ENCODE results near the gene CHST7. TPM values are rescaled to one million over a fixed set of nuclear protein-coding genes. Genes with fewer than 3 reads are reported as not detected.

CHST7 gene
- total and polyA plus RNA-seq, 2 of the 8 experiments (the other 6 are each of a cell fraction or from before 2014, with no cell fraction given): 7.9 to 14.1 TPM

GRCh38 chrX:46576458-46576857 lies 2.9 kb downstream of the CHST7 start:
- no peak overlapping the region for H2AK5ac ChIP-seq (ENCODE audit: low read depth, low read length)
- H3K27me3 ChIP-seq (replicated peaks in 1 of 4; ENCODE audit: control insufficient read depth in 3 of 4, extremely low read depth in 1 of 4, insufficient read depth in 3 of 4, low read length in 3 of 4): no peaks in the 10 kb centered on the region; a peak in 1 of 7 replicates
- DNase-seq (ENCODE audit: low read depth in 1 of 2, low spot score in 2 of 2) (no peak), FAIRE-seq (no peak)
- no peak overlapping the region for H3K27ac ChIP-seq (ENCODE audit: low read depth, low read length)
- peak overlapping the region; percentile 64 to 81 (median 70); a peak in 5 of 8 replicates for H3K4me3 ChIP-seq (ENCODE audit: extremely low read depth in 1 of 4, insufficient read depth in 2 of 4, low read depth in 3 of 4, low read length in 4 of 4)
- no peak overlapping the region for H3K9ac ChIP-seq (replicated peaks in 1 of 4; ENCODE audit: extremely low read depth in 1 of 4, low read depth in 3 of 4, low read length in 3 of 4)
- no peak overlapping the region for H4K8ac ChIP-seq (ENCODE audit: extremely low read depth, insufficient read depth, low read length)
- no peak overlapping the region for H2BK12ac ChIP-seq (ENCODE audit: low read depth, low read length)
- peaks cover 0 to 11% (median 3%) of the 10 kb centered on the region in 4 experiments; a peak in 3 of 7 replicates for H3K4me1 ChIP-seq (replicated peaks in 1 of 4; ENCODE audit: control insufficient read depth in 3 of 4, insufficient read depth in 4 of 4, low read length in 3 of 4)
- no peak overlapping the region for H2BK5ac ChIP-seq (ENCODE audit: low read depth, low read length)
- H2BK15ac ChIP-seq (ENCODE audit: low read length): no peak overlapping the region
- no peak overlapping the region for H3K23ac ChIP-seq (ENCODE audit: insufficient read length)
- H4K5ac ChIP-seq (ENCODE audit: insufficient read length, low read depth, low read length): no peak overlapping the region
- H3K4me2 ChIP-seq (ENCODE audit: insufficient read depth in 1 of 2, low read depth in 2 of 2, low read length in 2 of 2): peak overlapping the region; percentile 73 to 97
- H2AFZ ChIP-seq (ENCODE audit: low read length): no peak overlapping the region
- H3K79me1 ChIP-seq (ENCODE audit: low read depth, low read length): no peaks in the 10 kb centered on the region
- H3K36me3 ChIP-seq (ENCODE audit: control insufficient read depth in 2 of 4, insufficient read depth in 4 of 4, low read length in 3 of 4): no peaks in the 10 kb centered on the region; a peak in 1 of 8 replicates
- H3K79me2 ChIP-seq (ENCODE audit: control insufficient read depth in 1 of 2, insufficient read depth in 2 of 2, low read length in 2 of 2): peaks cover 0 to 45% of the 10 kb centered on the region in 2 experiments; a peak in 2 of 4 replicates
- H3K9me3 ChIP-seq (ENCODE audit: insufficient read depth in 2 of 2, low read depth in 1 of 2, low read length in 1 of 2): no peaks in the 10 kb centered on the region
- H3K4ac ChIP-seq (replicated peaks; ENCODE audit: insufficient read length, low read depth, low read length): no peak overlapping the region
- H2BK20ac ChIP-seq (ENCODE audit: low read length): no peak overlapping the region
- no peak overlapping the region for H3K56ac ChIP-seq (replicated peaks; ENCODE audit: insufficient read length, low read depth, low read length)
- no peak overlapping the region for H3K14ac ChIP-seq (ENCODE audit: insufficient read length)
- H2BK120ac ChIP-seq (replicated peaks; ENCODE audit: low read depth, low read length): no peak overlapping the region
- H4K20me1 ChIP-seq (replicated peaks in 1 of 2; ENCODE audit: control insufficient read depth in 1 of 2, insufficient read depth in 2 of 2, low read length in 2 of 2): peaks cover 0 to 8% of the 10 kb centered on the region in 2 experiments
- H3K23me2 ChIP-seq (ENCODE audit: low read depth, low read length): peaks cover 6% of the 10 kb centered on the region
- H3K18ac ChIP-seq (ENCODE audit: extremely low read depth, low read length): no peak overlapping the region
- 74% methylated on average over 3 of the region's 3 CpGs; no CpG with 5 or more reads in 1 of the 2 experiments for WGBS, 2 experiments (ENCODE audit: extremely low coverage in 1 of 2, insufficient coverage in 1 of 2, insufficient read length in 1 of 2, insufficient replicate concordance in 2 of 2, low coverage in 1 of 2, low lambda C conversion rate in 2 of 2, missing lambda C conversion rate in 1 of 2)
- no peak overlapping the region for H4K91ac ChIP-seq (replicated peaks; ENCODE audit: insufficient read length, low read length)
- ChIA-PET POLR2A (ENCODE audit: partially characterized antibody) (interaction anchor here (0.6 to 2.2 kb wide), 2 partner anchors 11 to 36 kb away, joined by 3 to 9 read pairs; no protein-coding TSS in a partner anchor), CTCF (ENCODE audit: partially characterized antibody) (interaction anchor here (0.6 to 0.9 kb wide), 4 partner anchors 10 to 616 kb away, joined by 3 to 4 read pairs (median 3); no protein-coding TSS in a partner anchor)
- TF ChIP-seq POLR2A (IDR thresholded peaks at IDR 0.05; ENCODE audit: control extremely low read depth in 1 of 2, low read depth in 2 of 2, low read length in 2 of 2) (no peak), JUN (IDR thresholded peaks at IDR 0.05; ENCODE audit: low read depth, low read length) (no peak), CTCF (IDR thresholded peaks at IDR 0.05; ENCODE audit: control extremely low read depth in 1 of 3, insufficient read depth in 1 of 3, low read depth in 1 of 3, low read length in 3 of 3) (no peak), PHF8 (conservative IDR thresholded peaks at IDR 0.05; ENCODE audit: low read depth, low read length) (no peak), CEBPB (IDR thresholded peaks at IDR 0.05; ENCODE audit: low read depth, low read length) (no peak), BRCA1 (IDR thresholded peaks at IDR 0.05; ENCODE audit: low read depth, low read length) (no peak), HDAC2 (IDR thresholded peaks at IDR 0.05; ENCODE audit: borderline replicate concordance in 1 of 2, low read depth in 2 of 2, low read length in 2 of 2) (no peak), RNF2 (IDR thresholded peaks at IDR 0.05; ENCODE audit: borderline replicate concordance, low read depth, low read length, missing control alignments, poor library complexity, severe bottlenecking) (no peak), POLR2AphosphoS5 (IDR thresholded peaks at IDR 0.05; ENCODE audit: low read depth, low read length) (no peak), SAP30 (IDR thresholded peaks at IDR 0.05; ENCODE audit: insufficient read depth, insufficient replicate concordance, low read length) (no peak), GTF2F1 (IDR thresholded peaks at IDR 0.05; ENCODE audit: borderline replicate concordance, low read depth, low read length) (no peak)

Measured in H1 (cell line).